Adrenal gland (tissue), 5 donors: ENCODE data around the gene PNPLA1.

Experiments used
- POLR2A ChIP-seq, 2 donors: fragments of 450-650 bp; IDR thresholded peaks; one replicate each; pipeline ENCODE4 v1.6.1; 2017; ENCODE audit warnings: antibody characterized with exemption in 2 of 2, mild to moderate bottlenecking in 2 of 2, moderate library complexity in 1 of 2
- TF ChIP-seq, protein P1 (sequence below), 6 experiments: fragments of 450-650 bp in 4 of 6; fragments of 200-600 bp in 2 of 6; sonication (generic) in 1 of 6; IDR thresholded peaks; 1 replicate in 5 of 6; 2 replicates in 1 of 6; pipeline versions ENCODE4 v1.5.1 to v1.8.0; 2016 to 2021; ENCODE audit warnings: antibody characterized with exemption in 6 of 6, mild to moderate bottlenecking in 2 of 6, moderate library complexity in 1 of 6
- donor health status: DM: no; HTN: no; CAD: no.

DNA sequence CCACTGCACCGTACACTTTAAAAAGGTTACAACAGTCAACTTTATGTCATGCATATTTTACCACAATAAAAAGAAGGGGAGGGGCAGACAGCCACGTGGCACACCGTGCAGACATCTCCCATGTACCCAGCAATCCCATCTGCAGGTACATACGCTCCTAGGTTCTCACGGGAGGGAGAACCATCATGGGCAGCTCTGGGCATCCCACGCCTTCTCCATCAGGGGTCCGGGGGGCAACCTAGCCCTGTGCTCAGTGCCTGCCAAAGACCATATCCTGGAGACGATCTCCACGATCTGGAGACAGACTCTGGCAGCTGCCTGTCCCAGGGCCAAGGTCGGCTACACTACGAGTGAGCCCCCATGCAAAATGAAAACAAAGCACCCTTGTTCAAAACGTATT is 69.3 kb downstream of the PNPLA1 start:
- TF ChIP-seq, protein P1, sequence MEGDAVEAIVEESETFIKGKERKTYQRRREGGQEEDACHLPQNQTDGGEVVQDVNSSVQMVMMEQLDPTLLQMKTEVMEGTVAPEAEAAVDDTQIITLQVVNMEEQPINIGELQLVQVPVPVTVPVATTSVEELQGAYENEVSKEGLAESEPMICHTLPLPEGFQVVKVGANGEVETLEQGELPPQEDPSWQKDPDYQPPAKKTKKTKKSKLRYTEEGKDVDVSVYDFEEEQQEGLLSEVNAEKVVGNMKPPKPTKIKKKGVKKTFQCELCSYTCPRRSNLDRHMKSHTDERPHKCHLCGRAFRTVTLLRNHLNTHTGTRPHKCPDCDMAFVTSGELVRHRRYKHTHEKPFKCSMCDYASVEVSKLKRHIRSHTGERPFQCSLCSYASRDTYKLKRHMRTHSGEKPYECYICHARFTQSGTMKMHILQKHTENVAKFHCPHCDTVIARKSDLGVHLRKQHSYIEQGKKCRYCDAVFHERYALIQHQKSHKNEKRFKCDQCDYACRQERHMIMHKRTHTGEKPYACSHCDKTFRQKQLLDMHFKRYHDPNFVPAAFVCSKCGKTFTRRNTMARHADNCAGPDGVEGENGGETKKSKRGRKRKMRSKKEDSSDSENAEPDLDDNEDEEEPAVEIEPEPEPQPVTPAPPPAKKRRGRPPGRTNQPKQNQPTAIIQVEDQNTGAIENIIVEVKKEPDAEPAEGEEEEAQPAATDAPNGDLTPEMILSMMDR (IDR thresholded peaks at IDR 0.05), result no peak
- no peak for TF ChIP-seq POLR2A (IDR thresholded peaks at IDR 0.05)
